GM21528 (cell line): Measurements from ENCODE around the gene LRFN2.

ENCODE experiments used
- ATAC-seq: cut with Tn5 transposase; IDR thresholded peaks from one replicate; pipeline ENCODE4 v1.9.1; 2021; ENCODE audit warnings: mild to moderate bottlenecking, moderate library complexity; ENCODE audit not compliant: unreplicated experiment, low FRiP score

Gene LRFN2

GRCh38 chr6:40356242-40356910 is 230.8 kb downstream of the LRFN2 start:
- no peak for ATAC-seq

- no peak for ATAC-seq
Measured at GRCh38 chr6:40355532-40355931, 231.6 kb downstream of the LRFN2 start.

- ATAC-seq: no peak
Measured at GRCh38 chr6:40355066-40355465, 232.1 kb downstream of the LRFN2 start.

- no peak for ATAC-seq
Measured at GRCh38 chr6:40353967-40354452, 233.2 kb downstream of the LRFN2 start.

- no peak for ATAC-seq
Measured at GRCh38 chr6:40353197-40353966, 233.8 kb downstream of the LRFN2 start.

- no peak for ATAC-seq
Measured at GRCh38 chr6:40352527-40353170, 234.5 kb downstream of the LRFN2 start.

GRCh38 chr6:40352006-40352405 is 235.2 kb downstream of the LRFN2 start:
- no peak for ATAC-seq

GRCh38 chr6:40350747-40351217 is 236.4 kb downstream of the LRFN2 start:
- ATAC-seq: no peak

- ATAC-seq: no peak
Measured at GRCh38 chr6:40349901-40350746, 237.0 kb downstream of the LRFN2 start.

GRCh38 chr6:40349123-40349900 is 237.9 kb downstream of the LRFN2 start:
- ATAC-seq: no peak

GRCh38 chr6:40348591-40348990 is 238.6 kb downstream of the LRFN2 start:
- no peak for ATAC-seq

- ATAC-seq: no peak
Measured at GRCh38 chr6:40347571-40348011, 239.6 kb downstream of the LRFN2 start.

- ATAC-seq: no peak
Measured at GRCh38 chr6:40346246-40346645, 240.9 kb downstream of the LRFN2 start.

- no peak for ATAC-seq
Measured at GRCh38 chr6:40344566-40345167, 242.5 kb downstream of the LRFN2 start.

GRCh38 chr6:40343877-40344565 is 243.1 kb downstream of the LRFN2 start:
- no peak for ATAC-seq

- no peak for ATAC-seq
Measured at GRCh38 chr6:40343318-40343876, 243.8 kb downstream of the LRFN2 start.

GRCh38 chr6:40342723-40343122 is 244.4 kb downstream of the LRFN2 start:
- no peak for ATAC-seq

- ATAC-seq: no peak
Measured at GRCh38 chr6:40341726-40342125, 245.4 kb downstream of the LRFN2 start.
